Astrocyte of the spinal cord (primary cell): ENCODE data around the gene PDHB.
"Not testable (repeated sequence)": the region's sequence is repeated elsewhere in the genome, so short reads cannot be mapped to it uniquely, and the experiment has no call there.

Source experiments
- DNase-seq: peaks from one replicate; pipeline ENCODE4 v3.0.0; 2011; ENCODE audit warnings: low read depth, low spot score
- H3K4me3 ChIP-seq: 2 replicates; pipeline ENCODE4 v1.5.1; 2011; ENCODE audit warnings: low read depth, mild to moderate bottlenecking, low read length, moderate library complexity
- CTCF ChIP-seq: IDR thresholded peaks from 2 replicates; pipeline ENCODE4 v1.5.1; 2012; ENCODE audit warnings: low read depth, mild to moderate bottlenecking, low read length, inconsistent platforms
- in situ Hi-C: cut with HindIII; loops from 2 replicates; pipeline ENCODE4 v1.10.0; 2017; ENCODE audit warnings: low sequenced_read_pairs

Gene PDHB

GRCh38 chr3:58463942-58464271, 30.3 kb upstream of the PDHB start:
- no peak for DNase-seq
- no peak overlapping the region for H3K4me3 ChIP-seq
- in situ Hi-C loops: no loop called here
- no peak for TF ChIP-seq CTCF

- no peak overlapping the region for H3K4me3 ChIP-seq
- in situ Hi-C loops: no loop called here
- peak; percentile 86 for TF ChIP-seq CTCF
- peak; percentile 85 for DNase-seq
Measured at GRCh38 chr3:58463181-58463941, 29.7 kb upstream of the PDHB start.

- in situ Hi-C loops: no loop called here
- no peak overlapping the region for H3K4me3 ChIP-seq
- no peak for TF ChIP-seq CTCF
- DNase-seq: no peak
Measured at GRCh38 chr3:58462829-58463180, 29.2 kb upstream of the PDHB start.

GRCh38 chr3:58459160-58459559, 25.5 kb upstream of the PDHB start:
- H3K4me3 ChIP-seq: no peak overlapping the region
- no peak for TF ChIP-seq CTCF
- in situ Hi-C loops: no loop called here
- no peak for DNase-seq

- in situ Hi-C loops: no loop called here
- H3K4me3 ChIP-seq: no peak overlapping the region
- no peak for DNase-seq
- no peak for TF ChIP-seq CTCF
Measured at GRCh38 chr3:58452176-58452575, 18.5 kb upstream of the PDHB start.

GRCh38 chr3:58441514-58442450, 8.2 kb upstream of the PDHB start:
- in situ Hi-C loops: no loop called here
- DNase-seq: no peak

GRCh38 chr3:58440996-58441355, 7.3 kb upstream of the PDHB start:
- H3K4me3 ChIP-seq, DNase-seq, in situ Hi-C loops: not testable (repeated sequence)

More at GRCh38 chr3:58441514-58442450, 8.2 kb upstream of the PDHB start:
- no peak overlapping the region for H3K4me3 ChIP-seq
- no peak for TF ChIP-seq CTCF

GRCh38 chr3:58437276-58437675, 3.6 kb upstream of the PDHB start:
- DNase-seq, H3K4me3 ChIP-seq, in situ Hi-C loops: not testable (repeated sequence)
